Fibroblast of skin of left biceps (primary cell): ENCODE results near the gene CYP2S1.
"Not testable (repeated sequence)": the region's sequence is repeated elsewhere in the genome, so short reads cannot be mapped to it uniquely, and the experiment has no call there.

ENCODE experiments used
- DNase-seq, 2 experiments: peaks; one replicate each; pipeline ENCODE4 v3.0.0-alpha.2; 2013; ENCODE audit warnings: low read depth in 2 of 2

Gene CYP2S1

DNA sequence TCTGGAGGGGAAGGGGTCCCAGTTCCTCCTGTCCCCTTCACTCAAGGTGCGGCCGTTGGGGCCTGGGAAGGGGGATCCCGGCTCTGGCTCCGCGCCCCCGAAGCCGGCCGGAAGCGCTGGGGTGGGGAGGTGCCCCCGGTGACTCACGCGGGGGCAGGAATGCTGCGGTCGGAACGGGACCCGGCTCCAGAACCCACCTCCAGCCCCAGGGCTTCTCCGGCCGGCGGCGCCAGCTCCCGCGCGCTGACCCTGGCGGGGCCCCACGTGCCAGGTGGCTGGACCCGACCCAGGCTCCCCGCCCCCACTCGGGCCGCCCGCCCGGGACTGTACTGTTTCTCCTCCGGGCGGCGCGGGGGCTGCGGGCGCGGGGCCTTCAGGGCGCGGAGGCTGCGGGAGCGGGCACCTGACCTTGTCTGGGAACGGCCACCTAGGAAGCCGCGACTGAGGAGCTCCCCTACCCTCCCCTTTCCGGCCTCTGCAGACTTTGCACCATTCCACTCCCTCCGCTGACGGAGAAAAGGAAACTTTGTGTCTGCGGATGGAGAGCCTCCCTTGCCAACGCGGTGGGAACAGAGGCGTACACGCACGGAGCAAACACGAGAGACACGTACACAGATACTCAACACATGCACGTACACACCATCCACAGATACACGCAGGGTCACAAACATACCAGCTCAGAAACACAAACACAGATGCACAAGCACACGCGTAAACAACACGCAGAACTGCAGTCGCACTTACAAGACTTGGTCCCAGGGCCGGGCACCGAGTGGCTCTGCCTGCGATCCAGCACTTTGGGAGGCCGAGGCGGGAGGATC is 33.2 kb downstream of the CYP2S1 start:
- DNase-seq = peak in 1 of 2 experiments; percentile 32

DNA sequence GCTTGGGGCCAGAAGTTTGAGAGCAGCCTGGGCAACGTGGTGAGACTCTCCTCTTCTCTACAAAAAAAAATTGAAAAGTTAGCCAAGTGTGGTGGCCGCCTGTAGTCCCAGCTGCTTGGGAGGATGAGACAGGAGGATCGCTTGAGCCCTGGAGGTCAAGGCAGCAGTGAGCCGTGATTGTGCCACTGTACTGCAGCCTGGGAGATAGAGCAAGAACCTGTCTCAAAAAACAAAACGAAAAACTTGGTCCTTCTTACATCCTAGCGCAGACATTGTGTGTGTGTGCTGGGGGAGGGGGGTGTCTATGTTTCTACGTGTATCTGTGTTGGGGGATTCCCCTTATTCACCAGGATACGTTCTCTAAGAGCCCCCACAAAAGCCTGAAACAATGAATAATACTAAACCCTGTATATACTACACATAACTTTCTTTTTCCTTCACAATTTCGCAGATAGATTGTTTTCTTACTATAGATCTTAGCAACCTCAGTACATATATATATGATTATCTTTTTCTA is 33.9 kb downstream of the CYP2S1 start:
- no peak for DNase-seq

DNA sequence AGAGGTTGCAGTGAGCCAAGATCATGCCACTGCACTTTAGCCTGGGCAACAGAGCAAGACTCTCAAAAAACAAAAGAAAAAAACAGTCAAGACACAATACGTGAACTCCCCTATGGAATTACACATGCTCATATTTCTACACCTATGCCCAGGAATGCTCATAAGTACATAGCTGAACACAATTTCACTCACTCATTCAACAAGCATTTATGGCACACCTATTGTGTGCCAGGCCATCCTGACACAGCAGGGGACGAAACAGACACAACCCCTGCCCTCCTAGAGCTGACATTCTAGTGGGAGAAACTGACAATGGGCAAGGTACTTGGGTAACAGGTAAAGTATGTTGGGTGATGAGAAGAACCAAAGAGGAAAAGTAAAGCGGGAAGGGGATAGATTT is 35.5 kb downstream of the CYP2S1 start:
- DNase-seq = no peak

- DNase-seq = not testable (repeated sequence)
Measured at GRCh38 chr19:41229338-41229737, 36.3 kb downstream of the CYP2S1 start.

DNA sequence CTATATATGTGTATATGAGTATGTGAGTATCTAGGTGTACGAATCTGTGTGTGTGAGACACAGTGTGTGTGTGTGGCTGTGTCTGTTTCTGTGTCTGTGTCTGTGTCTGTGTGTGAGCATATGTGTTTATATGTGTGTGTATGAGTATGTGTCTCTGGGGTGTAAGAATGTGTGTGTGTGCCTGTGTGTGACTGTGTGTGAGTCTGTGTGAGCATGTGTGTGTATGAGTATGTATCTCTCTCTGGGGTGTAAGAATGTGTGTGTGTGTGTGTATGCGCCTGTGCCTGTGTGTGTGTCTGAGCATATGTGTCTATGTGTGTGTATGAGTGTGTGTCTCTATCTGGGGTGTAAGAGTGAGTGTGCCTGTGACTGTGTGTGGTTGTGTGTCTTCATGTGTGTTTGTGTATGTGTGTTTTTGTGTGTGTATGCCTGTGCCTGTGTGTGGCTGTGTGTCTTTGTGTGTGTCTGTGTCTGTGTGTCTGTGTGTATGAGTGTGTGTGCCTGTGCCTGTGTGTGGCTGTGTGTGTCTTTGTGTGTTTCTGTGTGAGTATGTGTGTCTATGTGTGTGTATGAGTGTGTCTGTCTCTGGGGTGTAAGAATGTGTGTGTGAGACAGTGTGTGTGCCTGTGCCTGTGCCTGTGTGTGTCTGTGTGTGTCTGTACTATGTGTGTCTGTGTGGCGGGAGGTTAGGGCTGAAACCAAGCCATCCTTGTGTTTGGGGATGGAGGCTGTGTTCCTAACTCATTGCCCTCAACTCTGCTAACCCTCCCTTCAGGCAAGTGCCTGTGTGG is 37.2 kb downstream of the CYP2S1 start:
- no peak for DNase-seq

DNA sequence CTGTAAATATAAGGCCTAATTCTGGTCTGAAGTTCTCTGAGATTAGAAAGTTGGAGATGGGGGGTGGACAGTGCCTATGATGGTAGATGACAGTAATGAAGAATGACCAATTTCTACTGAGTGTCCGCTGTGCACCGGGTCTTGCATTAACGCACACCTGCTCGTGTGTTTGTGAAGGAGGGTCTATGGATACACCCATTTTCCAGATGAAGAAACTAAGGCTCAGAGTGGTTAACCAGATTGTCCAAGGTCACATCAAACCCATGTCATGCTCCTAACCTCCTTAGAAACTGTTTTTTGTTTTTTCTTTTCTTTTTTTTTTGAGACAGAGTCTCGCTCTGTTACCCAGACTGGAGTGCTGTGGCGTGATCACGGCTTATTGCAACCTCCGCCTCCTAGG is 39.7 kb downstream of the CYP2S1 start:
- no peak for DNase-seq

DNA sequence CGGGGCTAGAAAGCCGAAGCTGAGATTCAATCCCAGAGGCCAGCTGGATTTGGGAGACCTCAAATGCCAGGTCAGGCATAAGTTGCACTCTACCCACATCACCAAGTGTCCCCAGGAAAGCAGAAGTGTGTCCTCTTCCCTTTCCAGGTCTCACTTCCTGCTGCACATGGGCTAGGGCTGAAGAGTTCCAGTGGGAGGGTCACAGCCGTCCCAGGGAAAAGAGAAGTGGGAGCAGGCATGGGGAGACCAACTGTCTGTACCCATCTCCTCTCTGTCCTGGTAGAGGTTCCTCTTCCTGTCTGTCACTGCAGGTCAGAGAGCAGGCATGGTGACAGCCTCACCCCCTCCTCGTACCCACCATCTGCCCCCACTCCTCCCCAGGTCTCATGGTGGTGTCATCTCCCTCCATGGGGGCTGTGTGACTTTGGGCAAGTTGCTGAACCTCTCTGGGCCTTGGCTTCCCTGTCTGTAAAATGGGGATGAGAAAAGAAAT is 40.8 kb downstream of the CYP2S1 start:
- DNase-seq = no peak

DNA sequence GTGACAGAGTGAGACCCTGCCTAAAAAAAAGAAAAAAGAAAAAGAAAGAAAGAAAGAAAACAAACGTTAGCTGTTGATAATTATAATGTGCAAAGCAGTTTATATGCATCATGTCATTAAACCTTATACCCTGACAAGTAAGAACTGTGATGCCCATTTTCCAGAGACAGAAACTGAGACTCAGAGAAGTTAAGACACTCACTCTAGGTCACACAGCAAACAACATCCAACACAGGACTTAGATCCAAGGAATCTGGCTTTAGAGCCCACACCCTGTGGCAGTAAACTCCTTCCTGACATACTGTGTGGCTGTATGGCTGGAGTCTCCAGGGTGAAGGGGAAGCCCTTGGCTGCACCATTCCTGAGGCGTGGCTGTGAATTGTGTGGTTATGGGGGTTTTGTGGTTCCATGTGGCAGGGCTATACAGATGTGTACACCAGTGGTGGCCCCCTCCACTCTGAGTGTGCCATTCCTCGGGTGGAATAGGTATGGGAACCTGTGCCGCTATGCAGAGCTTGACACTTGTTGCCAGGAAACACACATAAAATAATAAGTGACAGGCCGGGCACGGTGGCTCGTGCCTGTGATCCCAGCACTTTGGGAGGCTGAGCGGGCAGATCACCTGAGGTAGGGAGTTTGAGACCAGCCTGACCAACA is 41.6 kb downstream of the CYP2S1 start:
- DNase-seq = no peak

- no peak for DNase-seq
Measured at GRCh38 chr19:41235480-41235879, 42.5 kb downstream of the CYP2S1 start.

DNA sequence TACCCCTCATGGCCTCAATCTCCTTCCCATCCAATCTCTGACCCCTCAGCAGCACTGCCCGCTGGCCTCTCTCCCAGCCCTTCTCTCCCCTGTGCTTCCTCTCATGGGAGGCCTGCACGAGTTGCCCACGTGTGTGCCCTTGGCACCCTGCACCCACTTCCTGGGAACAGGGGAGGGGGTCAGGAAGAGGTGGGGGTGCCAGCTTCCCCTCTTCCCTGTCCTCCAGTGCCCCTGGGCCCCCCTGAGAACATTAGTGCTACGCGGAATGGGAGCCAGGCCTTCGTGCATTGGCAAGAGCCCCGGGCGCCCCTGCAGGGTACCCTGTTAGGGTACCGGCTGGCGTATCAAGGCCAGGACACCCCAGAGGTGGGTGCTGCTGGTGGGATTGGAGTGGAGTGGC is 45.2 kb downstream of the CYP2S1 start:
- DNase-seq = no peak

GRCh38 chr19:41239363-41239762 is 46.3 kb downstream of the CYP2S1 start:
- DNase-seq = no peak

GRCh38 chr19:41239961-41240574 is 47.0 kb downstream of the CYP2S1 start:
- no peak for DNase-seq

DNA sequence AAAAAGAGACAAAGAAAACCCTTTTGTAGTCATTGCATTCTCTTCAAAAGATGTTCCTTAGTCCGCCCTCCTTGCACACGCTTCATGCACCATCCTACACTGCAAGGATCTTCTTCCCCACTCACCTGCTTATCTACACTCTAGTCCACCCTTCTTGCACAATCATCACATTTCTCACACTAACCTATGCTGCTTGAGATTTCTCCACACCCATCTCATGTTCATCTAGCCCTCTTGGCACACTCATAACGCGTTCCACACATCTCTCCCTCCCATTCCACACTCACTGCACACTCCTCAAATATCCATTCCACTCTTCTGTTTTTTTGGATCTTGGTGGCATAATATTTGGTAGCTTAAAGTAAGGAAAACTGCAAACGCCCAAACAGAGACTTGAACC is 48.8 kb downstream of the CYP2S1 start:
- DNase-seq = no peak

DNA sequence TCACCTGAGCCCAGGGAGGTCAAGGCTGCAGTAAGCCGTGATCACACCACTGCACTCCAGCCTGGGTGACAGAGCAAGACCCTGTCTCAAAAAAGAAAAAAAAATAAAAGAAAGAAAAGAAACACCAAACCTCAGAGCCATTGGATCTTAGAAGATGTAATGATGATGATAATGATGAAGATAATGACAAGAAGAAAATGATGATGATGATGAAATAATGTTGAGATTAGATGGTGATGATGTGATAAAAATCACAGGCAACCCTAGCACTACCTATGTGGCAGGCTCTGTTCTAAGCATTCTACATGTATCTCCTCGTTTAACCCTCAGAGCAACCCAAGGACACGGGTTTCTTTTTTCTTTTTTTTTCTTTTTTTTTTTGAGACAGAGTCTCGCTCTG is 51.1 kb downstream of the CYP2S1 start:
- DNase-seq = no peak

DNA sequence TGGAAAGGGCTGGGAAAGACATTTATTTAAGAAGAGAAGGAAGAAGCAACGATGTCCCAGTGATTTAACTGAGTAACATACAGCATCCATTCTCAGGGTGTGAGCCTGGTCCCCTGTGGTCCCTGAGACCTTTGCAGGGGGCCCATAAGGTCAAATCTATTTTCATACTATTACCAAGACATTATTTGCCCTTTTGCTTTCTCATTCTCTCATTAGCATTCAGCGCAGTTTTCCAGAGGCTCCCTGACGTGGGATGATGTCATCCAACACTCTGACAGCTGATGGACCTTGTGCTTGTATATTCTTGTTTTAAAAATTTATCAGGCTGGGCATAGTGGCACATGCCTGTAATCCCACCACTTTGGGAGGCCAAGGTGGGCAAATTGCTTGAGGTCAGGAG is 52.8 kb downstream of the CYP2S1 start:
- no peak for DNase-seq

DNA sequence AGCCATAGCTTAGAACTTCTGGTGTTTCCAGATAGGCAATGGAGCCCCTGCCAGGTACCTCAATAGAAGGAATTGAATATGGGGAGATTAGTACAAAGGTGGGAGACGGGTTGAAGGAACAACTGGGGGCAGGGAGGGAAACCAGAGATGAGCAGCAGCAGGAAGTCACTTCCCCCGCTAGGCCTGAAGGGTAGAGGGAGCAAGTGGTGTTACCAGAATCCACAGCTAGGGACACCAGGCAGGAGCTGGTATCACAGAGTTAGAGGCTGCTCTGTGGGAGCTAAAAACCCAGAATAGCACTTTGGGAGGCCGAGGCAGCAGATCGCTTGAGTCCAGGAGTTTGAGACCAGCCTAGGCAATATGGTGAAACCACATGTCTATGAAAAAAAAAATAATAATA is 55.9 kb downstream of the CYP2S1 start:
- DNase-seq = no peak

GRCh38 chr19:41249707-41250423 is 56.8 kb downstream of the CYP2S1 start:
- DNase-seq = no peak

DNA sequence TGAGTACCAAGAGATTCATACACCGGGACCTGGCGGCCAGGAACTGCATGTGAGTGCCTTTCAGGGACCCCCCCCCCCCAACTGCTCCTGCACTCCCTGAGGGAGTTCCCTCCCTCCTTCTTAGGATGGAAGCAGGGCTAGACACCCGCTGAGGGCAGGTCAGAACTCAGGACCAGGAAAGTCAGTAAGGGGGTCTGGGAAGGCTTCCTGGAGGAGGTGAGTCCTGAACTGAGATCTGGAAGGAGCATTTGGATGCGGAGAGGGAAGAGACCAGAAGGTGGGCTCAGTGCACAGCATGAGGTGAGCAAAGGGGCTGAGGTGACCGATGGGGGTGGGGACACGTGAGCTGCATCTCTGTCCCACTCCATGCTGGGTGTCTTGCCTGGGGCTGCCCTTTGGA is 60.6 kb downstream of the CYP2S1 start:
- no peak for DNase-seq

- no peak for DNase-seq
Measured at GRCh38 chr19:41255171-41255570, 62.2 kb downstream of the CYP2S1 start.
